ENCODE results near the gene DGKZ.

The DGKZ gene

GRCh38 chr11:46376258-46377050 lies 29.2 kb downstream of the DGKZ start:
- no peaks in the 10 kb centered on the region for H3K36me3 ChIP-seq (ENCODE audit: low read length)

GRCh38 chr11:46377290-46377689 lies 30.0 kb downstream of the DGKZ start:
- Histone ChIP-seq H2AFZ (ENCODE audit: low read depth, low read length, severe bottlenecking) (no peak overlapping the region), H3K4me2 (ENCODE audit: low read depth, low read length, poor library complexity, severe bottlenecking) (no peak overlapping the region), H3K9me3 (ENCODE audit: insufficient read depth, low read length) (no peaks in the 10 kb centered on the region), H3F3A (ENCODE audit: insufficient read depth) (no peaks in the 10 kb centered on the region), H3K36me3 (ENCODE audit: low read length) (no peaks in the 10 kb centered on the region), H3K27ac (ENCODE audit: low read depth, low read length) (no peak overlapping the region), H3K27me3 (ENCODE audit: low read length) (no peaks in the 10 kb centered on the region), H3K79me2 (ENCODE audit: insufficient read depth, low read length) (no peaks in the 10 kb centered on the region), H4K20me1 (ENCODE audit: low read depth, low read length) (no peaks in the 10 kb centered on the region), H3K9me2 (replicated peaks; ENCODE audit: insufficient read depth, low read length) (no peaks in the 10 kb centered on the region), H3K4me3 (ENCODE audit: insufficient read depth, low read length, poor library complexity, severe bottlenecking) (no peak overlapping the region), H3K9ac (ENCODE audit: low read length) (no peak overlapping the region)
- TF ChIP-seq CTCF (IDR thresholded peaks at IDR 0.05; ENCODE audit: insufficient read depth, low read length, poor library complexity, severe bottlenecking) = no peak
- TF ChIP-seq EZH2phosphoT487 (conservative IDR thresholded peaks at IDR 0.05; ENCODE audit: low read length) = no peak

More at GRCh38 chr11:46376258-46377050, 29.2 kb downstream of the DGKZ start:
- TF ChIP-seq EZH2phosphoT487 (conservative IDR thresholded peaks at IDR 0.05; ENCODE audit: low read length) = no peak
- no peak for TF ChIP-seq CTCF (IDR thresholded peaks at IDR 0.05; ENCODE audit: insufficient read depth, low read length, poor library complexity, severe bottlenecking)
- Histone ChIP-seq H3K4me3 (ENCODE audit: insufficient read depth, low read length, poor library complexity, severe bottlenecking) (no peak overlapping the region), H3K79me2 (ENCODE audit: insufficient read depth, low read length) (no peaks in the 10 kb centered on the region), H2AFZ (ENCODE audit: low read depth, low read length, severe bottlenecking) (no peak overlapping the region), H4K20me1 (ENCODE audit: low read depth, low read length) (no peaks in the 10 kb centered on the region), H3F3A (ENCODE audit: insufficient read depth) (no peaks in the 10 kb centered on the region), H3K27me3 (ENCODE audit: low read length) (no peaks in the 10 kb centered on the region), H3K9me2 (replicated peaks; ENCODE audit: insufficient read depth, low read length) (no peaks in the 10 kb centered on the region), H3K9me3 (ENCODE audit: insufficient read depth, low read length) (no peaks in the 10 kb centered on the region), H3K27ac (ENCODE audit: low read depth, low read length) (no peak overlapping the region), H3K4me2 (ENCODE audit: low read depth, low read length, poor library complexity, severe bottlenecking) (no peak overlapping the region), H3K9ac (ENCODE audit: low read length) (no peak overlapping the region)

GRCh38 chr11:46377831-46378230 lies 30.6 kb downstream of the DGKZ start:
- H3K9me2 ChIP-seq (replicated peaks; ENCODE audit: insufficient read depth, low read length) = no peaks in the 10 kb centered on the region
- H3K4me3 ChIP-seq (ENCODE audit: insufficient read depth, low read length, poor library complexity, severe bottlenecking) = no peak overlapping the region
- no peaks in the 10 kb centered on the region for H4K20me1 ChIP-seq (ENCODE audit: low read depth, low read length)
- no peaks in the 10 kb centered on the region for H3K36me3 ChIP-seq (ENCODE audit: low read length)
- H3K9me3 ChIP-seq (ENCODE audit: insufficient read depth, low read length) = no peaks in the 10 kb centered on the region
- H3K79me2 ChIP-seq (ENCODE audit: insufficient read depth, low read length) = no peaks in the 10 kb centered on the region
- no peak for TF ChIP-seq EZH2phosphoT487 (conservative IDR thresholded peaks at IDR 0.05; ENCODE audit: low read length)
- TF ChIP-seq CTCF (IDR thresholded peaks at IDR 0.05; ENCODE audit: insufficient read depth, low read length, poor library complexity, severe bottlenecking) = no peak
- H3K27me3 ChIP-seq (ENCODE audit: low read length) = no peaks in the 10 kb centered on the region
- no peak overlapping the region for H3K4me2 ChIP-seq (ENCODE audit: low read depth, low read length, poor library complexity, severe bottlenecking)
- H3F3A ChIP-seq (ENCODE audit: insufficient read depth) = no peaks in the 10 kb centered on the region
- H2AFZ ChIP-seq (ENCODE audit: low read depth, low read length, severe bottlenecking) = no peak overlapping the region
- no peak overlapping the region for H3K27ac ChIP-seq (ENCODE audit: low read depth, low read length)
- H3K9ac ChIP-seq (ENCODE audit: low read length) = no peak overlapping the region
